Measurements from ENCODE around the gene EPHA2.

Gene EPHA2

GRCh38 chr1:16142383-16142995 lies 13.4 kb downstream of the EPHA2 start:
- no peak overlapping the region for H3K4me3 ChIP-seq (ENCODE audit: low read depth, low read length)
- TF ChIP-seq, protein P1, sequence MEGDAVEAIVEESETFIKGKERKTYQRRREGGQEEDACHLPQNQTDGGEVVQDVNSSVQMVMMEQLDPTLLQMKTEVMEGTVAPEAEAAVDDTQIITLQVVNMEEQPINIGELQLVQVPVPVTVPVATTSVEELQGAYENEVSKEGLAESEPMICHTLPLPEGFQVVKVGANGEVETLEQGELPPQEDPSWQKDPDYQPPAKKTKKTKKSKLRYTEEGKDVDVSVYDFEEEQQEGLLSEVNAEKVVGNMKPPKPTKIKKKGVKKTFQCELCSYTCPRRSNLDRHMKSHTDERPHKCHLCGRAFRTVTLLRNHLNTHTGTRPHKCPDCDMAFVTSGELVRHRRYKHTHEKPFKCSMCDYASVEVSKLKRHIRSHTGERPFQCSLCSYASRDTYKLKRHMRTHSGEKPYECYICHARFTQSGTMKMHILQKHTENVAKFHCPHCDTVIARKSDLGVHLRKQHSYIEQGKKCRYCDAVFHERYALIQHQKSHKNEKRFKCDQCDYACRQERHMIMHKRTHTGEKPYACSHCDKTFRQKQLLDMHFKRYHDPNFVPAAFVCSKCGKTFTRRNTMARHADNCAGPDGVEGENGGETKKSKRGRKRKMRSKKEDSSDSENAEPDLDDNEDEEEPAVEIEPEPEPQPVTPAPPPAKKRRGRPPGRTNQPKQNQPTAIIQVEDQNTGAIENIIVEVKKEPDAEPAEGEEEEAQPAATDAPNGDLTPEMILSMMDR (IDR thresholded peaks at IDR 0.05; ENCODE audit: borderline replicate concordance, insufficient read depth, low read depth, low read length): no peak

DNA sequence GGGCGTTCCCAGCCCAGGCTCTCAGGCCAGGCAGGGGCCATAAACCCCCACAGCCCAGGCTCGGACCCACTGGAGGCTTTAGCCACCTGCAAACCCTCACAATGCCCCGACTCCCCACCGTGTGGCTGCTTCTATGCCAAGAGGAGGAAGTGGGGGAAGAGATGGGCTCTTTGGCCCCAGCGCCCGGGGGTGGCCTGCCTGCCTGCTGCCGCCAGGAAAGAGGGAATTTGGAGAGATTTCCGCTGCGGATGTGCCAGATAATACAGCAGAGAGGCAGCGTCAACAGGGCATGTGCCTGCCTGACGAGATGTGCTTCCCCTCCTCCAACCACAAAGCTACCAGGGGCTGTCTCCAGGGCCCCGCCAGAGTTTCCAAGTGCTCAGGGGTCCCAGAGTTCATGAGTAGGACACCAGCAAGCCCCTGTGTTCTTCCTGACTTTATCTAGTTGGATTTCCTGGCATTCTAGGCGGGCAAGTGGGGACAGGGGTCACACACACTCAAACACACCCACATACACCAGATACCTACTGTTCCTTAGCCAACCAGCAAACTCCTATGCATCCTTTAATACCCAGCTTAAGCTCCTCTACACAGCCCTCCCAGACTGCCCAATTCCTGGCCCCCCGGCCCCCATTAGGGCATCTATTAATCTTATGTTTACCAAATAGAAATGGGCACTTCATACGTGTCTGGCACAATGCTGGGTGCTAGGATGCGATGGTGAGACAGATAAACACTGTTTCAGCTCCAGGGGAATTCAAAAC lies 14.1 kb downstream of the EPHA2 start:
- no peak overlapping the region for H3K4me3 ChIP-seq (ENCODE audit: low read depth, low read length)
- TF ChIP-seq, protein P1 (IDR thresholded peaks at IDR 0.05; ENCODE audit: borderline replicate concordance, insufficient read depth, low read depth, low read length): no peak

DNA sequence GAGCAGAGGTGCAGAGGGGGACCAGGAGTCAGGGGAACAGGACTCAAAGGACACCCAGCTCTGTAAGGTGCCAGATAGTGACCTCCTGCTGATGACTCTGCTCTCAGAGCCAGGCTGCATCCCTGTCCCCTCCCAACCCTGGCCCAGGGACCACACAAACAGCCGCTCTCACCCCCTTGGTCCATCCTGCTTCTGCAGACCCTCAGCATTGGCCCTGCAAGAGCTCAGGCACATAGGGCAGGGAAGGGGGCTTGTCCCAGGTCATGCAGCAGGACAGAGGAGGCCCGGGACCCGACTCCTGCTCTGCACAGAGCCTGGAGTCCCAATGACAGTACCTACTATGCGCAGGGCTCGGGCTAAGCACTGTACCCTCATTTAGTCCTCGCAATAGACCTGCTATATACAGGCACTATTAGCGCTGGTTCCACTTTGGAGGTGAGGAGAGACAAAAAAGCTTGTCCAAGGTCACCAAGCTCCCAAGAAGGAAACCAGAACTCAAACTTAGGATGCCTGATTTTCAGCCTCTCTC lies 15.7 kb downstream of the EPHA2 start:
- TF ChIP-seq, protein P1 (IDR thresholded peaks at IDR 0.05; ENCODE audit: borderline replicate concordance, insufficient read depth, low read depth, low read length): no peak
- no peak overlapping the region for H3K4me3 ChIP-seq (ENCODE audit: low read depth, low read length)

GRCh38 chr1:16139473-16139962 lies 16.4 kb downstream of the EPHA2 start:
- no peak overlapping the region for H3K4me3 ChIP-seq (ENCODE audit: low read depth, low read length)
- TF ChIP-seq, protein P1 (IDR thresholded peaks at IDR 0.05; ENCODE audit: borderline replicate concordance, insufficient read depth, low read depth, low read length): no peak

GRCh38 chr1:16138772-16139221 lies 17.1 kb downstream of the EPHA2 start:
- TF ChIP-seq, protein P1 (IDR thresholded peaks at IDR 0.05; ENCODE audit: borderline replicate concordance, insufficient read depth, low read depth, low read length): no peak
- no peak overlapping the region for H3K4me3 ChIP-seq (ENCODE audit: low read depth, low read length)

GRCh38 chr1:16137890-16138467 lies 17.9 kb downstream of the EPHA2 start:
- TF ChIP-seq, protein P1 (IDR thresholded peaks at IDR 0.05; ENCODE audit: borderline replicate concordance, insufficient read depth, low read depth, low read length): no peak
- H3K4me3 ChIP-seq (ENCODE audit: low read depth, low read length): no peak overlapping the region

All from GM12875 (cell line).